Smooth muscle cell (in vitro differentiated cells): Measurements from ENCODE around the gene DLG2. TPM values are rescaled to one million over a fixed set of nuclear protein-coding genes. Genes with fewer than 3 reads are reported as not detected.
"Not testable (repeated sequence)": the region's sequence is repeated elsewhere in the genome, so short reads cannot be mapped to it uniquely, and the experiment has no call there.

Experiments used
- DNase-seq: peaks from one replicate; lab custom pipeline; 2025; ENCODE audit not compliant: unreplicated experiment; lab: John Stamatoyannopoulos, UW
- H2AFZ ChIP-seq: fragments of 200-600 bp; sonication (generic); 2 replicates; pipeline ENCODE4 v1.6.0; 2016; ENCODE audit warnings: antibody characterized with exemption, low read depth, mild to moderate bottlenecking
- H3F3A ChIP-seq: fragments of 200-600 bp; sonication (generic); 2 replicates; pipeline ENCODE4 v1.6.0; 2017; ENCODE audit warnings: antibody characterized with exemption, low read depth
- H3K27ac ChIP-seq: fragments of 200-600 bp; sonication (generic); 2 replicates; pipeline ENCODE4 v1.5.1; 2016; ENCODE audit warnings: low read depth, mild to moderate bottlenecking
- H3K27me3 ChIP-seq: fragments of 200-600 bp; sonication (generic); 2 replicates; pipeline ENCODE4 v1.6.1; 2016; ENCODE audit warnings: low read depth, mild to moderate bottlenecking
- H3K36me3 ChIP-seq: fragments of 200-600 bp; sonication (generic); 2 replicates; pipeline ENCODE4 v1.5.1; 2016; ENCODE audit warnings: low read depth
- H3K4me1 ChIP-seq: fragments of 200-600 bp; sonication (generic); 2 replicates; pipeline ENCODE4 v1.5.1; 2016; ENCODE audit warnings: low read depth
- H3K4me2 ChIP-seq: fragments of 200-600 bp; sonication (generic); 2 replicates; pipeline ENCODE4 v1.6.0; 2016; ENCODE audit warnings: mild to moderate bottlenecking
- H3K4me3 ChIP-seq: fragments of 200-600 bp; sonication (generic); 2 replicates; pipeline ENCODE4 v1.5.1; 2016; ENCODE audit warnings: mild to moderate bottlenecking
- H3K79me2 ChIP-seq: fragments of 200-600 bp; sonication (generic); 2 replicates; pipeline ENCODE4 v1.6.0; 2016; ENCODE audit warnings: low read depth, mild to moderate bottlenecking
- H3K9ac ChIP-seq: fragments of 200-600 bp; sonication (generic); 2 replicates; pipeline ENCODE4 v1.6.0; 2016; ENCODE audit warnings: low read depth
- H3K9me3 ChIP-seq: fragments of 200-600 bp; sonication (generic); replicated peaks from 2 replicates; pipeline ENCODE4 v1.5.1; 2016; ENCODE audit warnings: low read depth
- H4K20me1 ChIP-seq: fragments of 200-600 bp; sonication (generic); 2 replicates; pipeline ENCODE4 v1.6.0; 2016; ENCODE audit warnings: low read depth
- CTCF ChIP-seq: fragments of 200-600 bp; sonication (generic); IDR thresholded peaks from 2 replicates; pipeline ENCODE4 v1.5.1; 2017; ENCODE audit warnings: borderline replicate concordance, mild to moderate bottlenecking, antibody characterized with exemption; ENCODE audit not compliant: insufficient read depth, poor library complexity, severe bottlenecking
- WGBS: methylation state at CpG from one replicate; pipeline ENCODE4 v1.1.7; 2016; ENCODE audit warnings: low lambda C conversion rate; 5-methylcytosine and 5-hydroxymethylcytosine counted together
- polyA plus RNA-seq: library from polyadenylated mRNA; unstranded; fragments of >200 nt; fragmentation: Nextera tagmentation; extraction: Ambion mirVana; gene quantifications from 2 replicates; pipeline ENCODE4 v1.2.1, GENCODE V29; 2016
- total RNA-seq: library from RNA; depleted of rRNA; stranded (reverse); fragments of >200 nt; gene quantifications from 2 replicates; pipeline ENCODE4 v1.2.3, GENCODE V29; 2014

The DLG2 gene
- total and polyA plus RNA-seq, 2 experiments from 2014 or later, result 0.74 to 1.1 TPM

GRCh38 chr11:84310268-84310667 is 1316.9 kb downstream of the DLG2 start:
- H3K79me2 ChIP-seq, result no peaks in the 10 kb centered on the region
- no peaks in the 10 kb centered on the region for H3K9me3 ChIP-seq
- H3K27me3 ChIP-seq, result no peaks in the 10 kb centered on the region
- H3K4me3 ChIP-seq, result no peak overlapping the region
- no peak overlapping the region for H2AFZ ChIP-seq
- no peaks in the 10 kb centered on the region for H3K4me1 ChIP-seq
- H3K27ac ChIP-seq, result no peak overlapping the region
- WGBS, result 84% methylated on average over 1 of the region's 1 CpG
- no peak overlapping the region for H3K9ac ChIP-seq
- no peaks in the 10 kb centered on the region for H4K20me1 ChIP-seq
- DNase-seq, result no peak
- H3K36me3 ChIP-seq, result no peaks in the 10 kb centered on the region
- H3K4me2 ChIP-seq, result no peak overlapping the region
- TF ChIP-seq CTCF, result no peak
- H3F3A ChIP-seq, result no peaks in the 10 kb centered on the region

- DNase-seq, H4K20me1 ChIP-seq, H3K4me1 ChIP-seq, H2AFZ ChIP-seq, H3K4me3 ChIP-seq, H3K9ac ChIP-seq, H3K4me2 ChIP-seq, H3K79me2 ChIP-seq, H3K27me3 ChIP-seq, H3K27ac ChIP-seq, H3K36me3 ChIP-seq, H3F3A ChIP-seq, H3K9me3 ChIP-seq: not testable (repeated sequence)
- over 99% methylated on average over 18 of the region's 33 CpGs for WGBS
These were observed 1318.7 kb downstream of the DLG2 start for GRCh38 chr11:84308491-84308890.

DNA sequence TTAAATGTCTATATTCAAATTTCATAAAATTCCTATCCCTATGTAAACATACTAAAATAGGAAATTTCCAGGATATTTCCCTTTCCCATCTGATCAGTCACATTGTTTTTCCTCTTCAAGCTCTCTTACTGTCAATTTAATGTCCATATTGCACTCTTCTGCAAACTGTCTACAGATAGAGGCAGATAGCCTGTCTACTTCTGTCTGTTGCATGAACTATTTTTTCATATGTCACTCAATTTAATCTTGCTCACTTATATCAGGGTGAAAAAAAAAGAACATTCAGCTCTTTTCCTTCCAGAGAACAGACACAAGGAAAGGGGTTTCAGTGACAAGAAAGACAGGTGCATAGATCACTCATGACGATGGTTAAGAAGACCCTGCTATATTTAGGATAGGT is 1327.1 kb downstream of the DLG2 start:
- Histone ChIP-seq H3K9me3 (no peaks in the 10 kb centered on the region), H3K4me2 (no peak overlapping the region), H3K27me3 (no peaks in the 10 kb centered on the region), H3K36me3 (no peaks in the 10 kb centered on the region), H2AFZ (no peak overlapping the region), H3K27ac (no peak overlapping the region), H3F3A (no peaks in the 10 kb centered on the region), H3K9ac (no peak overlapping the region), H3K79me2 (no peaks in the 10 kb centered on the region), H4K20me1 (no peaks in the 10 kb centered on the region), H3K4me3 (no peak overlapping the region), H3K4me1 (no peaks in the 10 kb centered on the region)
- WGBS, result 84% methylated on average over 1 of the region's 1 CpG
- TF ChIP-seq CTCF, result no peak
- DNase-seq, result no peak

DNA sequence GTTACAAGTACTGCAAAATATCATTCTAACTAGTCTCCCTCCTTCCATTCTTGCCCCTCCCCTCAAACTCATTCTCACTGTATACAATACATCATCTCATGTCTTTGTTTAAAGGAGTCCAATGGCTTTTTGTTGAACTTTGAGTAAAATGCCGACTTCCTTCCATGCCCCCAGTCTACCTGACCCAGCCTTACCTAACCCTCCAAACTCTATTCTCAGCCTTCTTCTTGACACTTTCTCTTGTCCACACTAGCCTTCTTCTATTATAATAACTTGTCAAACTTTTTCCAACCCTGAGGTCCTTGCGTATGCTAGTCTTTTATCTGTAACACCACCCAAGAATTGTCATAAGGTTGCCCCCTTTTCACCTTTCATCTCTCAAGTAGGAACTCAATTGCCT is 1329.6 kb downstream of the DLG2 start:
- no peaks in the 10 kb centered on the region for H3K27me3 ChIP-seq
- H3K4me1 ChIP-seq, result no peaks in the 10 kb centered on the region
- no peaks in the 10 kb centered on the region for H3K36me3 ChIP-seq
- 94% methylated on average over 2 of the region's 2 CpGs for WGBS
- TF ChIP-seq CTCF, result no peak
- H3K4me3 ChIP-seq, result no peak overlapping the region
- no peaks in the 10 kb centered on the region for H3K9me3 ChIP-seq
- no peaks in the 10 kb centered on the region for H3F3A ChIP-seq
- no peak overlapping the region for H3K4me2 ChIP-seq
- no peak overlapping the region for H3K27ac ChIP-seq
- H3K79me2 ChIP-seq, result no peaks in the 10 kb centered on the region
- no peak for DNase-seq
- no peaks in the 10 kb centered on the region for H4K20me1 ChIP-seq
- H2AFZ ChIP-seq, result no peak overlapping the region
- no peak overlapping the region for H3K9ac ChIP-seq
